ENCODE measurements around the gene GTF3C2.

Gene GTF3C2

GRCh38 chr2:27296481-27296880 is 60.1 kb downstream of the GTF3C2 start:
- DNase-seq (ENCODE audit: low read depth): no peak

GRCh38 chr2:27294928-27295327 is 61.6 kb downstream of the GTF3C2 start:
- DNase-seq (ENCODE audit: low read depth): no peak

GRCh38 chr2:27291865-27292264 is 64.7 kb downstream of the GTF3C2 start:
- DNase-seq (ENCODE audit: low read depth): no peak

- DNase-seq (ENCODE audit: low read depth): no peak
Observed at GRCh38 chr2:27290549-27290948, 66.0 kb downstream of the GTF3C2 start.

GRCh38 chr2:27288610-27289009 is 68.0 kb downstream of the GTF3C2 start:
- DNase-seq (ENCODE audit: low read depth): no peak

GRCh38 chr2:27285481-27285880 is 71.1 kb downstream of the GTF3C2 start:
- no peak for DNase-seq (ENCODE audit: low read depth)

- DNase-seq (ENCODE audit: low read depth): no peak
Observed at GRCh38 chr2:27284996-27285395, 71.6 kb downstream of the GTF3C2 start.

GRCh38 chr2:27282892-27283291 is 73.7 kb downstream of the GTF3C2 start:
- no peak for DNase-seq (ENCODE audit: low read depth)

GRCh38 chr2:27281855-27282559 is 74.6 kb downstream of the GTF3C2 start, which contains the start of gene TRIM54:
TSS of gene TRIM54 (plus strand) at chr2:27282429. CDS start at chr2:27282732, 303 bp downstream.
- no peak for DNase-seq (ENCODE audit: low read depth)

- no peak for DNase-seq (ENCODE audit: low read depth)
Observed at GRCh38 chr2:27281442-27281841, 75.1 kb downstream of the GTF3C2 start.

- DNase-seq (ENCODE audit: low read depth): no peak
Observed at GRCh38 chr2:27280826-27281225, 75.7 kb downstream of the GTF3C2 start.

GRCh38 chr2:27278010-27278409 is 78.6 kb downstream of the GTF3C2 start:
- DNase-seq (ENCODE audit: low read depth): no peak
